ENCODE measurements around the gene RPS6KC1.
A peak's percentile ranks its signal among the peaks of the same experiment; 100 is the strongest.
"Not testable (repeated sequence)": the region's sequence is repeated elsewhere in the genome, so short reads cannot be mapped to it uniquely, and the experiment has no call there.

The RPS6KC1 gene

DNA sequence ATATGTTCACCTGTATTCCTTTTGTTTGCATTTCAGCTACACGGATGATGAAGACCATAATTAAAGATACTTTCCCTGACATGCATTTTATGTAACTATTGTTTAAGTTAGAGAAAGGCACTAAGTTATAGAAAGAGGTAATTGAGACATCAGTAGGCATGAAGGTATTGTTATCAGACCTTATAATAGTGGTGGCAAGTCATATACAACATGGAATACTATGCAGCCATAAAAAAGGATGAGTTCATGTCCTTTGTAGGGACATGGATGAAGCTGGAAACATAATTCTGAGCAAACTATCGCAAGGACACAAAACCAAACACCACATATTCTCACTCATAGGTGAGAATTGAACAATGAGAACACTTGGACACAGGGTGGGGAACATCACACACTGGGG, 109.4 kb downstream of the RPS6KC1 start:
- DNase-seq, result not testable (repeated sequence)

DNA sequence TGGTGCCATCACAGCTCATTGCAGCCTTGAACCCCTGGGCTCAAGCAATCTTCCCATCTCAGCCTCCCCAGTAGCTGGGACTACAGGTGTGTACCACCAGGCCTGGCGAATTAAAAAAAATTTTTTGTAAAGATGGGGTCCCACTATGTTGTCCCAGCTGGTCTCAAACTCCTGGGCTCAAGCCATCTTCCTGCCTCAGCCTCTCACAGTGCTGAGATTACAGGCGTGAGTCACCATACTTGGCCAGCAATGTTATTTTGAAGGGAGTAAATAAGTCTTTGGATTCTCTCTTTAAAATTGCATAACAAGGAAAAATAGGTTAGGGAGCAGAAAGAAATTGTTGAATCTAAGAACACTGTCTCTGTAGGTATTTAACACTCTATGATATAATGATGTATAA, 111.3 kb downstream of the RPS6KC1 start:
- DNase-seq, result no peak

DNA sequence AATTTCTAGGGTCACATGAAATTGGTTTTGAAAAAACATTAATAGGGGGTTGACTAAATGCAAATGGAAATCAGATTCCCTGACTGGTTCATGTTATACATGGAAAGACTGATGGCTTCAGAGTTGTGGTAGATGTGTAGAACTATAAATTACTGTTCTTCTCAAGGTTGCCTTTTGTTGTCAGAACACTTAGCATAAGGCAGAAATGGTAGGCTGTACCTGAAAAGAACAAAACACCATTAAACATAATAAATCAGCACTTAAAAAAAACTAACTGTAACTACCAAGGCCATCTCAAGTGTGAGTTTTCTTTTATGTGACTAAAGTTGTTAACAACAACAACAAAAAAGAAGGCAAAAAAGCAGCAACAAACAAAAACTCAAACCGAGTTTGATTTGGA, 111.8 kb downstream of the RPS6KC1 start:
- DNase-seq, result no peak

GRCh38 chr1:213163278-213163711, 112.3 kb downstream of the RPS6KC1 start:
- DNase-seq, result no peak

- DNase-seq, result no peak
Observed at GRCh38 chr1:213164561-213164960, 113.5 kb downstream of the RPS6KC1 start.

- no peak for DNase-seq
Observed at GRCh38 chr1:213166852-213167251, 115.8 kb downstream of the RPS6KC1 start.

- DNase-seq, result no peak
Observed at GRCh38 chr1:213171711-213172110, 120.7 kb downstream of the RPS6KC1 start.

DNA sequence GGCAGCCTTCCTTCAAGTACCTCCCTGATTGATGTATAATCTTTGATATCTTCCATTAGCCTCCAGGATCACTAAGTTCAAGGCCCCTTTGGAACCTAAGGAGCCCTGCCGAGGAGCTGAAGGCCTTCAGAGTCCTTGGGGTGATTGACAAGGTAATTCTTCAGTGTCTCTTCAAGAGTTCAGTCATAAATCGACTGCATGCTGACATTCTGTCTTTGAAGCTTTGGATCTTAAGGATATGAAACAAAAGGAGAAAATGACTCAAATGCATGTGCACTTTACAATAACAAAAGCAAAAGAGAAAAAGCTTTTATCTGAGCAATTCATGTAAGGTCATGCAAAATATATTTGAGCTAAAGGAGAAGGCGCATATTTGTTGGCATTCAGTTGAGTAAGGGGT, 125.3 kb downstream of the RPS6KC1 start:
- DNase-seq, result no peak

- DNase-seq, result peak in 1 of 2 experiments; percentile 0
Observed at GRCh38 chr1:213179784-213180183, 128.7 kb downstream of the RPS6KC1 start.

DNA sequence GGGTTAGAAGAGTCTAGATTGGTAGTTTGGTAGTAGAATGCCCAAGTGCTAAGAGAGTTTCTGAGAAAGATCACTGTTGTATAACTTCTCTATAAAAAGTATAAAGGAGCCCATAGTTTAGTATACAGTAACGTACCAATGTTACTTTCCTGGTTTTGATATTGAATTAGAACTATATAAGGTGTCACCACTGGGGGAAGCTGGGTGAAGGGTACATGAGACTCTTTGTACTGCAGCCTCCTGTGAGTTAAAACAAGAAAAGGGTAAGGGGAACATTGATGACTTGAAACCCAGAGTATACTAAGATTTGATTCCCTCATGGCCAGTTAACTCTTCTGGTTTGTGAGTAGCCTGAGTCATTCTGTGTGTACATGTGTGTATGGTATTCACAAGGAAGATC, 129.8 kb downstream of the RPS6KC1 start:
- no peak for DNase-seq

- DNase-seq, result no peak
Observed at GRCh38 chr1:213183036-213183672, 132.1 kb downstream of the RPS6KC1 start.

- no peak for DNase-seq
Observed at GRCh38 chr1:213186168-213186567, 135.1 kb downstream of the RPS6KC1 start.

GRCh38 chr1:213192026-213192425, 141.0 kb downstream of the RPS6KC1 start:
- DNase-seq, result no peak

GRCh38 chr1:213194383-213194782, 143.3 kb downstream of the RPS6KC1 start:
- DNase-seq, result no peak

GRCh38 chr1:213194855-213195254, 143.8 kb downstream of the RPS6KC1 start:
- DNase-seq, result no peak

DNA sequence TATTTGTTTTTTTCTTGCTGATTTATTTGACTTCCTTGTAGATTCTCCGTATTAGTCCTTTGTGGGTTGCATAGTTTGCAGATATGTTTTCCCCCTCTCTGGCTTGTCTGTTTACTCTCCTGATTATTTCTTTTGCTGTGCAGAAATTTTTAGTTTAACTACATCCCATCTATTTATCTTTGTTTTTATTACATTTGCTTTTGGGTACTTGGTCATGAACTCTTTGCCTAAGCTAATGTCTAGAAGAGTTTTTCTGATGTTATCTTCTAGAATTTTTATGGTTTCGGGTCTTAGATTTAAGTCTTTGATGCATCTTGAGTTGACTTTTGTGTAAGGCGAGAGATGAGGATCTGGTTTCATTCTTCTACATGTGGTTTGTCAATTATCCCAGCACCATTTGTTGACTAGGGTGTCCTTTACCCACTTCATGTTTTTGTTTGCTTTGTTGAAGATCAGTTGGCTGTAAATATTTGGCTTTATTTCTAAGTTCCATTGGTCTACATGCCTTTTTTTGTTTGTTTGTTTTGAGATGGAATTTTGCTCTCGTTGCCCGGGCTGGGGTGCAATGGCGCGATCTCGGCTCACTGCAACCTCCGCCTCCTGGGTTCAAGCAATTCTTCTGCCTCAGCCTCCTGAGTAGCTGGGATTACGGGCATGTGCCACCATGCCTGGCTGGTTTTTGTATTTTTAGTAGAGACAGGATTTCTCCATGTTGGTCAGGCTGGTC, 145.4 kb downstream of the RPS6KC1 start:
- DNase-seq, result not testable (repeated sequence)

DNA sequence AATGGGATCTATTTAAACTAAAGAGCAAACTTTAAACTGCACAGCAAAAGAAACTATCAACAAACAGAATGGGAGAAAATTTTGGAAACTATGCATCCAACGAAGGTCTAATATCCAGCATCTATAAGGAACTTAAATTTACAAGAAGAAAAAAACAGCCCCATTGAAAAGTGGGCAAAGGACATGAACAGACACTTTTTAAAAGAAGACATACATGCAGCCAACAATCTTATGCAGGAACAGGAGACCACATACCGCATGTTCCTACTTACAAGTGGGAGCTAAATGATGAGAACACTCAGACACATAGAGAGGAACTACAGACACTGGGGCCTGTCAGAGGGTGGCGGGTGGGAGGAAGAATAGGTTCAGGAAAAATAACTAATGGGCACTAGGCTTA, 149.6 kb downstream of the RPS6KC1 start:
- DNase-seq, result no peak

DNA sequence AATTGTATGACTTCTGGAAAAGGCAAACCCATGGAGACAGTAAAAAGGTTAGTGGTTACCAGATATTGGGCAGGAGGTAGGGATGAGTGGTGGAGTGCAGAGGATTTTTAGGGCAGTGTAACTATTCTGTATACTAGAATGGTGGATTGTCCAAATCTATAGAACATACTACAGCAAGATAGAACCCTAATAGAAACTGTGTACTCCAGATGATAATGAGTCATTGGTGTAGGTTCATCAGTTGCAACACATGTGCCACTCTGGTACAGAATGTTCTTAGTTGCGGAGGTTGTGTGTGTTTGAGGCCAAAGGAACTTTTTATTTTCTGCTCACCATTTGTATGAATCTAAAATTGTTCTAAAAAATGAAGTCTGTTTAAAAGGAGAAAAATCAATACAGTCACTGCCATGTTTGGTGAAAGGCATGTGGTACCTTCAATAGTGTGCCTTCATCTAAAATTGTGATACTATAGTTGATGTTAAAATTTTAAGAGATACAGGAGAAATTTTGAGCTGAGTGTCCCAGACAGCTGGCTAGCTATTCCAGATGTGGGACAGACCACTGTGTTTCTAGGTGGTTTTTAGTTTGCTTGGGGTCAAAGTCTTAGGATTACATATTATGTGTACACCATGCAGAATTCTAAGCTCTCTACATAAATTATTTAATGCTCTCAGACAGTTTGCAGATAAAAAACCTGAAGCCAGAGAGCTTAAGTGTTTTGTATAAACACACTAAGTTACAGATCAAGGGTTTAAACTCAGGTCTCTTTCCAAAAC, 150.5 kb downstream of the RPS6KC1 start:
- no peak for DNase-seq

DNA sequence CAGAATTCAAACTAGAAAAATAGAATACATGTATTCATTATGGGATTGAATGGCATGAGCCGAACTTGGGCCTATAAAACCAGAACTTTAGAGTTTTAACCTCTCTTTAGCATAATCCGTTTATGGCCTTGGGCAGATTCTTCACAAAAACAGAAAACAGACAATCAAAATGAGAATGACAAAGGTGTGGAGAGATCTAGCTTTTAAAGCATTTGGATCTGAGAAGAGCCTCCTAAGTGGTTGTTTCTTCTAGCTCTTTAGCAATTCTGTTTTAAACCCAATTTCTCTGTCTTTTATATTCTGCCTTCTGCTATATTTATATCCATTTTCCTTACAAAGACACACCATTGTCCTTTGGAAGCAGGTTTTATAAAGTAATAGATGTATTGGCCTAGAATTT, 160.2 kb downstream of the RPS6KC1 start:
- DNase-seq, result no peak

- DNase-seq, result not testable (repeated sequence)
Observed at GRCh38 chr1:213219076-213219475, 168.0 kb downstream of the RPS6KC1 start.

GRCh38 chr1:213221209-213221608, 170.2 kb downstream of the RPS6KC1 start:
- DNase-seq, result no peak

GRCh38 chr1:213227458-213227857, 176.4 kb downstream of the RPS6KC1 start:
- no peak for DNase-seq

- DNase-seq, result no peak
Observed at GRCh38 chr1:213231795-213232231, 180.8 kb downstream of the RPS6KC1 start.

DNA sequence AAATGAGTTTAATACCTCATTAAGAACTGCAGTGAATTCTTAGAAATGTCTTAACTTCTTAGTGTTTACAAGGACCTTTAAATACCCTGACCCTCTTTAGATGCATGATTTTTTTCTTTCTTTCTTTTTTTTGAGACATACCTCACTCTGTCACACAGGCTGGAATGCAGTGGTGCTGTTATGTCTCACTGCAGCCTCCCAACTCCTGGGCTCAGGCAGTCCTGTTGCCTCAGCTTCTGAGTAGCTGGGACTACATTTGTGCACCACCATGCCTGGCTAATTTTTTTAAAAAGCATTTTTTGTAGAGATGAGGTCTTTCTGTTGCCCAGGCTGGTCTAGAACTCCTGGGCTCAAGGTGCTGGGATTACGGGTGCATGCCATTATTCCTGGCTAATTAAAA, 191.8 kb downstream of the RPS6KC1 start:
- no peak for DNase-seq

Data from NCI-H526 (cell line).